ENCODE measurements around the gene KCNJ11. TPM values are rescaled to one million over a fixed set of nuclear protein-coding genes. Genes with fewer than 3 reads are reported as not detected.

Gene KCNJ11
- total and polyA plus RNA-seq, 10 of the 15 experiments (the other 5 are each of a cell fraction or from before 2014, with no cell fraction given) = 0.06 to 0.56 (median 0.21) TPM; not detected in 6

GRCh38 chr11:17376493-17376892, 12.0 kb downstream of the KCNJ11 start:
- POLR2A ChIA-PET = no interaction called here
- FAIRE-seq (no peak), DNase-seq (ENCODE audit: low read depth, low spot score) (no peak), ATAC-seq (no peak)
- no peak overlapping the region for H3K9ac ChIP-seq (ENCODE audit: control insufficient read depth, insufficient read depth, low read length)
- CTCF ChIA-PET = no interaction called here
- no peaks in the 10 kb centered on the region for H3K27me3 ChIP-seq (replicated peaks in 1 of 2; ENCODE audit: control insufficient read depth in 2 of 2, insufficient read depth in 2 of 2, low read length in 1 of 2)
- H3K4me1 ChIP-seq (ENCODE audit: control insufficient read depth, insufficient read depth, low read length) = no peaks in the 10 kb centered on the region
- RAD21 ChIA-PET (ENCODE audit: unreplicated experiment) = no interaction called here
- 48% methylated on average over 3 of the region's 3 CpGs for WGBS (ENCODE audit: insufficient coverage, insufficient replicate concordance, low lambda C conversion rate, missing lambda C conversion rate)
- intact Hi-C loops (cut with micrococcal nuclease; ENCODE audit: unreplicated experiment) = no loop called here
- H3K79me2 ChIP-seq (ENCODE audit: control insufficient read depth, insufficient read depth, low read length) = no peaks in the 10 kb centered on the region
- peaks cover 20% of the 10 kb centered on the region for H3K9me3 ChIP-seq (replicated peaks; ENCODE audit: control insufficient read depth, insufficient read depth, low read length)
- H3K4me3 ChIP-seq = no peak overlapping the region
- in situ Hi-C loops (cut with MboI) = no loop called here
- SMC1A ChIA-PET (ENCODE audit: uncharacterized antibody, unreplicated experiment) = interaction anchor here (0.6 kb wide), 1 partner anchor 108 kb away, joined by 3 read pairs; no protein-coding TSS in a partner anchor
- TF ChIP-seq NR2F1 (conservative IDR thresholded peaks at IDR 0.05) (no peak), ETV6 (conservative IDR thresholded peaks at IDR 0.05 in 1 of 2, IDR thresholded peaks at IDR 0.05 in 1 of 2; ENCODE audit: borderline replicate concordance in 1 of 2, low read depth in 1 of 2) (no peak), NKRF (conservative IDR thresholded peaks at IDR 0.05) (no peak), EZH2 (IDR thresholded peaks at IDR 0.05; ENCODE audit: borderline replicate concordance, control insufficient read depth, low read depth, low read length) (no peak)
- no peak overlapping the region for H3K27ac ChIP-seq (ENCODE audit: control insufficient read depth, insufficient read depth)
- H2AFZ ChIP-seq (ENCODE audit: control insufficient read depth, low read depth, low read length) = no peak overlapping the region
- no peaks in the 10 kb centered on the region for H3K36me3 ChIP-seq (ENCODE audit: control insufficient read depth in 2 of 2, insufficient read depth in 2 of 2, low read length in 1 of 2)
- no peak overlapping the region for H3K4me2 ChIP-seq (ENCODE audit: control insufficient read depth, insufficient read depth)
- H4K20me1 ChIP-seq (ENCODE audit: control insufficient read depth, insufficient read depth) = no peaks in the 10 kb centered on the region; the same call in 1 of the 2 replicates
- BruUV-seq (replicated peaks) = no TSS peak

GRCh38 chr11:17375547-17375946, 12.9 kb downstream of the KCNJ11 start:
- ChIA-PET POLR2A (no interaction called here), CTCF (interaction anchor here (1.4 to 1.6 kb wide), 3 partner anchors 8 to 153 kb away, joined by 3 to 4 read pairs (median 3); no protein-coding TSS in a partner anchor), SMC1A (ENCODE audit: uncharacterized antibody, unreplicated experiment) (interaction anchor here (0.5 to 1.1 kb wide), 2 partner anchors 9 to 59 kb away, joined by 3 read pairs; no protein-coding TSS in a partner anchor), RAD21 (ENCODE audit: unreplicated experiment) (no interaction called here)
- Histone ChIP-seq H2AFZ (ENCODE audit: control insufficient read depth, low read depth, low read length) (no peak overlapping the region), H3K4me2 (ENCODE audit: control insufficient read depth, insufficient read depth) (no peak overlapping the region), H3K9ac (ENCODE audit: control insufficient read depth, insufficient read depth, low read length) (no peak overlapping the region), H3K4me1 (ENCODE audit: control insufficient read depth, insufficient read depth, low read length) (no peaks in the 10 kb centered on the region), H3K9me3 (replicated peaks; ENCODE audit: control insufficient read depth, insufficient read depth, low read length) (peaks cover 21% of the 10 kb centered on the region), H3K79me2 (ENCODE audit: control insufficient read depth, insufficient read depth, low read length) (no peaks in the 10 kb centered on the region), H3K27me3 (replicated peaks in 1 of 2; ENCODE audit: control insufficient read depth in 2 of 2, insufficient read depth in 2 of 2, low read length in 1 of 2) (no peaks in the 10 kb centered on the region), H3K36me3 (ENCODE audit: control insufficient read depth in 2 of 2, insufficient read depth in 2 of 2, low read length in 1 of 2) (no peaks in the 10 kb centered on the region), H3K27ac (ENCODE audit: control insufficient read depth, insufficient read depth) (no peak overlapping the region), H4K20me1 (ENCODE audit: control insufficient read depth, insufficient read depth) (no peaks in the 10 kb centered on the region; the same call in 1 of the 2 replicates), H3K4me3 (no peak overlapping the region)
- no peak for ATAC-seq
- intact Hi-C loops (cut with micrococcal nuclease; ENCODE audit: unreplicated experiment) = no loop called here
- in situ Hi-C loops (cut with MboI) = no loop called here
- no TSS peak for BruUV-seq (replicated peaks)
- FAIRE-seq = no peak
- no peak for DNase-seq (ENCODE audit: low read depth, low spot score)
- WGBS (ENCODE audit: insufficient coverage, insufficient replicate concordance, low lambda C conversion rate, missing lambda C conversion rate) = 63% methylated on average over 5 of the region's 5 CpGs
- TF ChIP-seq ZBTB4 (CRISPR knock-in tag; IDR thresholded peaks at IDR 0.05) (no peak), EP300 (IDR thresholded peaks at IDR 0.05; ENCODE audit: borderline replicate concordance in 1 of 2, control insufficient read depth in 1 of 2, low read depth in 2 of 2, low read length in 2 of 2) (no peak)
- TF ChIP-seq, protein P1, sequence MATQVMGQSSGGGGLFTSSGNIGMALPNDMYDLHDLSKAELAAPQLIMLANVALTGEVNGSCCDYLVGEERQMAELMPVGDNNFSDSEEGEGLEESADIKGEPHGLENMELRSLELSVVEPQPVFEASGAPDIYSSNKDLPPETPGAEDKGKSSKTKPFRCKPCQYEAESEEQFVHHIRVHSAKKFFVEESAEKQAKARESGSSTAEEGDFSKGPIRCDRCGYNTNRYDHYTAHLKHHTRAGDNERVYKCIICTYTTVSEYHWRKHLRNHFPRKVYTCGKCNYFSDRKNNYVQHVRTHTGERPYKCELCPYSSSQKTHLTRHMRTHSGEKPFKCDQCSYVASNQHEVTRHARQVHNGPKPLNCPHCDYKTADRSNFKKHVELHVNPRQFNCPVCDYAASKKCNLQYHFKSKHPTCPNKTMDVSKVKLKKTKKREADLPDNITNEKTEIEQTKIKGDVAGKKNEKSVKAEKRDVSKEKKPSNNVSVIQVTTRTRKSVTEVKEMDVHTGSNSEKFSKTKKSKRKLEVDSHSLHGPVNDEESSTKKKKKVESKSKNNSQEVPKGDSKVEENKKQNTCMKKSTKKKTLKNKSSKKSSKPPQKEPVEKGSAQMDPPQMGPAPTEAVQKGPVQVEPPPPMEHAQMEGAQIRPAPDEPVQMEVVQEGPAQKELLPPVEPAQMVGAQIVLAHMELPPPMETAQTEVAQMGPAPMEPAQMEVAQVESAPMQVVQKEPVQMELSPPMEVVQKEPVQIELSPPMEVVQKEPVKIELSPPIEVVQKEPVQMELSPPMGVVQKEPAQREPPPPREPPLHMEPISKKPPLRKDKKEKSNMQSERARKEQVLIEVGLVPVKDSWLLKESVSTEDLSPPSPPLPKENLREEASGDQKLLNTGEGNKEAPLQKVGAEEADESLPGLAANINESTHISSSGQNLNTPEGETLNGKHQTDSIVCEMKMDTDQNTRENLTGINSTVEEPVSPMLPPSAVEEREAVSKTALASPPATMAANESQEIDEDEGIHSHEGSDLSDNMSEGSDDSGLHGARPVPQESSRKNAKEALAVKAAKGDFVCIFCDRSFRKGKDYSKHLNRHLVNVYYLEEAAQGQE (IDR thresholded peaks at IDR 0.05; ENCODE audit: low read depth, low read length) = no peak
